Measurements from ENCODE around the gene SEBOX.

Gene SEBOX

DNA sequence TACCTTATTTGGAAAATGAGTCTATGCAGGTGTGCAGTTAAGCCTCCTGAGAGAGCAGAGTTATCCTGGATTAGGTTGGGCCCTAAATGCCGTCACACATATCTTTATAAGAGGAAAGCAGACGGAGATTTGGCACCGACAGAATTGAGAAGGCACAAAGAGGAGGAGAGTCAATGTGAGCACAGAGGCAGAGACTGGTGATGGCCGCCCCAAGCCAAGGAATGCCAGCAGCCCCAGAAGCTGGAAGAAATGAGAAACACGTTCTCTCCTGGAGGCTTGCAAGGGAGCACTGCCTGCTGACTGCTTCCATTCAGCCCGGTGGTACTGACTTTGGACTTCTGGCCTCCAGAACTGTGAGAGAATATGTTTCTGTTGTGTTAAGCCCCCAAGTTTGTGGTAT, 37.8 kb upstream of the SEBOX start:
- Histone ChIP-seq H3K4me3 (ENCODE audit: low read length) (no peak overlapping the region), H3K4me1 (ENCODE audit: control insufficient read depth, insufficient read depth, low read length) (peaks cover 30% of the 10 kb centered on the region), H3K36me3 (ENCODE audit: control insufficient read depth, insufficient read depth, low read length, severe bottlenecking) (peaks cover 17% of the 10 kb centered on the region), H3K9me3 (ENCODE audit: control insufficient read depth, low read length) (no peaks in the 10 kb centered on the region), H3K27me3 (replicated peaks; ENCODE audit: control insufficient read depth, insufficient read depth, low read length) (no peaks in the 10 kb centered on the region), H3K9ac (ENCODE audit: low read length) (no peak overlapping the region)
- DNase-seq (ENCODE audit: low read depth) = no peak

DNA sequence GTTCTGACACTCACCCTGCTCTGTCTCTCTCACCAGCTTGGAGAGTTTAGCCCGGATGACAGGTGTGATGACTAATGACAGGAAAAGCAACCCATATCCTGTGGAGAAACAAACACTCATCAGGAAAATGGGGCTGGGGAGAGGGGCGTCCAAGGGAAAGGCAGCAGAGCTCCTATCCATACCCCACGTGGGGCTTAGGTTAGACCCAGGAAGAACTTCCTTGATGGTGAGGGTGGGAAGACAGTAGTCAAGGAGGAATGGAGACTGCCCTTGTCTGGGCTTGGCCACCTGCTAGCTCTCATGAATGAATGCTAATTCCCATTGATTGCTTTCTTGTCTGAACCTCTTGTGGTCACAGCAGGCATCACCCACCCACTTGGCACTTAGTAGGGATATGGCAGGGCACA, 37.2 kb upstream of the SEBOX start:
- H3K4me3 ChIP-seq (ENCODE audit: low read length) = no peak overlapping the region
- peaks cover 17% of the 10 kb centered on the region for H3K36me3 ChIP-seq (ENCODE audit: control insufficient read depth, insufficient read depth, low read length, severe bottlenecking)
- DNase-seq (ENCODE audit: low read depth) = no peak
- H3K27me3 ChIP-seq (replicated peaks; ENCODE audit: control insufficient read depth, insufficient read depth, low read length) = no peaks in the 10 kb centered on the region
- H3K9me3 ChIP-seq (ENCODE audit: control insufficient read depth, low read length) = no peaks in the 10 kb centered on the region
- H3K4me1 ChIP-seq (ENCODE audit: control insufficient read depth, insufficient read depth, low read length) = peaks cover 36% of the 10 kb centered on the region
- H3K9ac ChIP-seq (ENCODE audit: low read length) = no peak overlapping the region

DNA sequence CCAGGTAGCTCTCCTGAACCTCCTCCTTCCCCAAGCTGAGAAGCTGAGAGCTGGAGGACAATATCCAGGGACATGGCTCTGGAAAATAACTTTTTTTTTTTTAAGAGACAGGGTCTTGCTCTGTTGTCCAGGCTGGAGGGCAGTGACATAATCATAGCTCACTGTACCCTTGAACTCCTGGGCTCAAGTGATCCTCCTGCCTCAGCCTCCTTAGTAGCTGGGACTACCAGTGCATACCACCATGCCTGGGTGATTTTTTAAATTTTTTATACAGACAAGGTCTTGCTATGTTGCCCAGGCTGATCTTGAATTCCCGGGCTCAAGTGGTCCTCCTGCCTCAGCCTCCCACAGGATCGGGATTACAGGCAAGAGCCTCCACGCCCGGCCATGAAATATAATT, 34.8 kb upstream of the SEBOX start:
- Histone ChIP-seq H3K9me3 (ENCODE audit: control insufficient read depth, low read length) (no peaks in the 10 kb centered on the region), H3K36me3 (ENCODE audit: control insufficient read depth, insufficient read depth, low read length, severe bottlenecking) (peaks cover 17% of the 10 kb centered on the region), H3K27me3 (replicated peaks; ENCODE audit: control insufficient read depth, insufficient read depth, low read length) (no peaks in the 10 kb centered on the region), H3K9ac (ENCODE audit: low read length) (no peak overlapping the region), H3K4me3 (ENCODE audit: low read length) (no peak overlapping the region), H3K4me1 (ENCODE audit: control insufficient read depth, insufficient read depth, low read length) (peaks cover 39% of the 10 kb centered on the region)
- DNase-seq (ENCODE audit: low read depth) = no peak

DNA sequence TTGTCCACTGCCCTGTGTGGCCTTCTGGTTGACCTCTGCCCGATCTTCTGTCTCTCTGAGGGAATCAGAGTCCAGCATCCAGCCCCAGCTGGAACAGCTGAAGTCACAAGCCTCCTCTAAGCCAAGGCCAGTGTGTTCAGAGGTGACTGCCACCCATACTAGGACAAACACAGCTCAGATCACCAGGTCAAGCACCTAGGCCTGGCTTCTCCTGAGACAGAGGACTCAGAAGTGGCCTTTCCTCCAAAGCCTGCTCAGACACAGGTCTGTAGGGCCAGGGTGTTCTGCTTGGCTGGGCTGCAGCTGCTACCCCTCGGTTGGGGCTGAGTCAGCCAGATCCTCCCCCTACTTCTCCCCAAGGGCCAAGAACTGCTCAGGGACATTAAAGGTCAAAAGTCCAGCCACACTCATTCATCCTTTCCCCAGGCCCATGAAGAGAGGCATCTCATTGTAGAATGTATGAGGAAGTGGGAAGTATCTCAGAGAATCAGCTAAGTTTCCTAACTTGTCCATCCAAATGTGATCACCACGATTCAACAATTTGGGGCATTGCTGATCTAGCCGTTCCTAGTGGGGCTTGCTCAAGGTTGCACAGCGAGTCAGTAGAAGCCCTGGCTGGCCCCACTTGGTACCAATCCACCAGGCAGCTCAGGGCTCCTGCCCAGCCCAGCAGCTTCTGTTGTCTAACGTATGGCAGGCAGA, 33.4 kb upstream of the SEBOX start:
- DNase-seq (ENCODE audit: low read depth) = peak; percentile 10
- no peaks in the 10 kb centered on the region for H3K27me3 ChIP-seq (replicated peaks; ENCODE audit: control insufficient read depth, insufficient read depth, low read length)
- H3K4me1 ChIP-seq (ENCODE audit: control insufficient read depth, insufficient read depth, low read length) = peaks cover 44% of the 10 kb centered on the region
- H3K36me3 ChIP-seq (ENCODE audit: control insufficient read depth, insufficient read depth, low read length, severe bottlenecking) = peaks cover 17% of the 10 kb centered on the region
- no peaks in the 10 kb centered on the region for H3K9me3 ChIP-seq (ENCODE audit: control insufficient read depth, low read length)
- H3K4me3 ChIP-seq (ENCODE audit: low read length) = no peak overlapping the region
- H3K9ac ChIP-seq (ENCODE audit: low read length) = no peak overlapping the region

DNA sequence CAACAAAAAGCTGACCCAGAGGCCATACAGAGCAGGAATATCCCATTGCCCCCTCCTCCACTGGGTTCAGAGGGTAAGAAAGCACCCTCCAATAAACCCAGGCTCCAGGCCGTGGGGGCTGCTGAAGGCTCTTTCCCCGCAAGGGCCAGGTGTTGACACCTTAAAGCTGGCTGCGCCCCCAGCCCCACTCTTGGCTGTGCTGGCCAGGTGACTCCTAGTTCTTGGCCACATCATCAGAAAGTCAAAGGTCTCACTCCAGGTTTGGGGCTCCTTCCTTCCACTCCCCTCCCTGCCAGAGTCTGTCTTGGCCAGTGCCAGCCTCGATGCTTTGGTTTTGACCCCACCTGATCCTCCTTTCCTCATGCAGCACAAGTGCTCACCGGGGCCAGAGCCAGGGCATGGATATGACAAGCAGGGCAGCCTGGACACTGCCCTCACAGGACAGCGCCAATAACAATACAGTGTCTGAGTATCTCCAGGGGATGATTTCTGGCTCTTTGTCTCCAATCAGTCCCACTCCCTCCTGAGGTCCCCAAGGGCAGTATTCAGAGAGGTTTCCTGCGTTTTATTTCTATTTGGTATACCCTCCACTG, 32.8 kb upstream of the SEBOX start:
- Histone ChIP-seq H3K36me3 (ENCODE audit: control insufficient read depth, insufficient read depth, low read length, severe bottlenecking) (peaks cover 17% of the 10 kb centered on the region), H3K27me3 (replicated peaks; ENCODE audit: control insufficient read depth, insufficient read depth, low read length) (no peaks in the 10 kb centered on the region), H3K9me3 (ENCODE audit: control insufficient read depth, low read length) (no peaks in the 10 kb centered on the region), H3K4me3 (ENCODE audit: low read length) (no peak overlapping the region), H3K9ac (ENCODE audit: low read length) (no peak overlapping the region), H3K4me1 (ENCODE audit: control insufficient read depth, insufficient read depth, low read length) (peaks cover 46% of the 10 kb centered on the region)
- DNase-seq (ENCODE audit: low read depth) = no peak

DNA sequence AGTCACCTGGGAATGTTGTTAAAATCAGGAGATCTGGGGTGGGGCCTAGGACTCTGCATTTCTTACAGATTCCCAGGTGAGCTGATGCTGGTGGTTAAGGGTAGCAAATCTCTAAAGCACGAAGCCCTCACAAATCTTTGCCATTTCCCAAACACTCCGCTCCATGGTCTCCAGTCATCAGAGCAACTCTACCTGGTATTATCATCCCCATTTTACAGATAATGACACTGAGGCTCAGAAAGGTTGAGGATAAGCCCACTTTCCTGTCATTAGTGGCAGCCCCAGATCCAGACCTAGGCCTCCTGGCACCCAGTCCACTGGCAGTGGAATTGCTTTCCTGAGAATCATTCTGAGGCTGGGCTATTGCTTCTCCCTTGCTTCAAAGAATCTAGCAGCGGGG, 32.3 kb upstream of the SEBOX start:
- no peak overlapping the region for H3K9ac ChIP-seq (ENCODE audit: low read length)
- no peak for DNase-seq (ENCODE audit: low read depth)
- H3K4me3 ChIP-seq (ENCODE audit: low read length) = no peak overlapping the region
- no peaks in the 10 kb centered on the region for H3K27me3 ChIP-seq (replicated peaks; ENCODE audit: control insufficient read depth, insufficient read depth, low read length)
- peaks cover 49% of the 10 kb centered on the region for H3K4me1 ChIP-seq (ENCODE audit: control insufficient read depth, insufficient read depth, low read length)
- H3K36me3 ChIP-seq (ENCODE audit: control insufficient read depth, insufficient read depth, low read length, severe bottlenecking) = peaks cover 13% of the 10 kb centered on the region
- no peaks in the 10 kb centered on the region for H3K9me3 ChIP-seq (ENCODE audit: control insufficient read depth, low read length)

DNA sequence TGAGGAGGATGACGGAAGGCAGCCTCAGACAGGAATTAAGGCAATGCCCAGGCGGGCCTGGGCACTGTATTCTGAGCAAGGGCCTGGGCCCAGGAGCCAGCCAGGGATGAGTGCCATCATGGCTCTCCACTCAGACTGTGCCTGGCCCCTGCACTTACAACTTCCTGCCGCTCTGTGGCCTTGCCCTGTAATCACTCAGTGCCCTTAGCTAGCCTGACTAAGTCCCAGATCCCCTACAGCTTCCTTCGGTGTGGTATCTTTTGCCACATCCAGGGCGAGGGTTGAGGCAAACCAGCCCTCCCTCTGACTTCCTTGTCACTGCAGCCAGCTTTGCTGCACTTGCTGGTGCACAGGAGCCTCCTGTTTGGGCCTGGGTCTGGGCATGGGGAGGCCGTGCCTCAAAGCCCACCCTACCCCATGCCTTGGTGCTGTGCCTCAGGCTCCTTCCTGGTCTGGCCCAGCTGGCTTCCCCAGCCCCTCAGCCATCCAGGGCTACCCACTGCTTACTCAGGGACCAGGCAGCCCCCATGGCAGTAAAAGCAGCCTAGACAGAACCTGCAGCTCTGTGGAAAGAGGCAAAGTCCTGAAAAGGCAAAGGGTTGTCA, 31.7 kb upstream of the SEBOX start:
- DNase-seq (ENCODE audit: low read depth) = no peak
- Histone ChIP-seq H3K4me1 (ENCODE audit: control insufficient read depth, insufficient read depth, low read length) (peaks cover 49% of the 10 kb centered on the region), H3K36me3 (ENCODE audit: control insufficient read depth, insufficient read depth, low read length, severe bottlenecking) (peaks cover 8% of the 10 kb centered on the region), H3K4me3 (ENCODE audit: low read length) (no peak overlapping the region), H3K9me3 (ENCODE audit: control insufficient read depth, low read length) (no peaks in the 10 kb centered on the region), H3K27me3 (replicated peaks; ENCODE audit: control insufficient read depth, insufficient read depth, low read length) (no peaks in the 10 kb centered on the region), H3K9ac (ENCODE audit: low read length) (no peak overlapping the region)

DNA sequence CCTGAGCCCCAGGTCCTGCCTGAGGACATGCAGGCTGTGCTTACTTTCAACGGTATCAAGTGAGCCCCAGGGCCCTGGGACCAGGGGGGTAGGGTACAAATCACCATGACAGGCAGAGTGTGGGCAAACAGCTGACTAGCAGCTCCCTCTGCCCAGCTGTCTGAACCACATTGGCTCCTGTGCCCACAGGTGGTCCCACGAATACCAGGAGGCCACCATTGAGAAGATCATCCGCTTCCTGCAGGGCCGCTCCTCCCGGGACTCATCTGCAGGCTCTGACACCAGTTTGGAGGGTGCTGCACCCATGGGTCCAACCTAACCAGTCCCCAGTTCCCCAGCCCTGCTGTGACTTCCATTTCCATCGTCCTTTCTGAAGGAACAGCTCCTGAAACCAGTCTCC, 31.0 kb upstream of the SEBOX start:
- H3K27me3 ChIP-seq (replicated peaks; ENCODE audit: control insufficient read depth, insufficient read depth, low read length) = no peaks in the 10 kb centered on the region
- peaks cover 4% of the 10 kb centered on the region for H3K36me3 ChIP-seq (ENCODE audit: control insufficient read depth, insufficient read depth, low read length, severe bottlenecking)
- H3K9me3 ChIP-seq (ENCODE audit: control insufficient read depth, low read length) = no peaks in the 10 kb centered on the region
- no peak for DNase-seq (ENCODE audit: low read depth)
- peaks cover 49% of the 10 kb centered on the region for H3K4me1 ChIP-seq (ENCODE audit: control insufficient read depth, insufficient read depth, low read length)
- H3K9ac ChIP-seq (ENCODE audit: low read length) = no peak overlapping the region
- H3K4me3 ChIP-seq (ENCODE audit: low read length) = no peak overlapping the region

DNA sequence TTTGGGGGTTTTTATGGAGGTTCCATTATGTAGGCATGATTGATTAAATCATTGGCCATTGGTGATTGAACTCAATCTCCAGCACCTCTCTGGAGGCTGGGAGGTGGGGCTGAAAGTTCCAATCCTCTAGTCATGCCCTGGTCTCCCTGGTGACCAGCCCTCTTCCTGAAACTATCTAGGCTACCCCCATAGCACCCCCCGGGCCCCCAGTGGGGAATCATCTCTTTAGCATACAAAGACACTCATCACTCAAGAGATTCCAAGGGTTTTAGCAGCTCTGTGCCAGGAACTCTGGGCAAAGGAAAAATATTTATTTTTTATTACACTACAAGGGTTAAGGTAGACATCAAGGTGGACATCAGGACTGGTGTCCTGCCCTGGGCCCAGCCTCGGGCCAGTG, 30.4 kb upstream of the SEBOX start:
- H3K4me1 ChIP-seq (ENCODE audit: control insufficient read depth, insufficient read depth, low read length) = peaks cover 49% of the 10 kb centered on the region
- DNase-seq (ENCODE audit: low read depth) = no peak

DNA sequence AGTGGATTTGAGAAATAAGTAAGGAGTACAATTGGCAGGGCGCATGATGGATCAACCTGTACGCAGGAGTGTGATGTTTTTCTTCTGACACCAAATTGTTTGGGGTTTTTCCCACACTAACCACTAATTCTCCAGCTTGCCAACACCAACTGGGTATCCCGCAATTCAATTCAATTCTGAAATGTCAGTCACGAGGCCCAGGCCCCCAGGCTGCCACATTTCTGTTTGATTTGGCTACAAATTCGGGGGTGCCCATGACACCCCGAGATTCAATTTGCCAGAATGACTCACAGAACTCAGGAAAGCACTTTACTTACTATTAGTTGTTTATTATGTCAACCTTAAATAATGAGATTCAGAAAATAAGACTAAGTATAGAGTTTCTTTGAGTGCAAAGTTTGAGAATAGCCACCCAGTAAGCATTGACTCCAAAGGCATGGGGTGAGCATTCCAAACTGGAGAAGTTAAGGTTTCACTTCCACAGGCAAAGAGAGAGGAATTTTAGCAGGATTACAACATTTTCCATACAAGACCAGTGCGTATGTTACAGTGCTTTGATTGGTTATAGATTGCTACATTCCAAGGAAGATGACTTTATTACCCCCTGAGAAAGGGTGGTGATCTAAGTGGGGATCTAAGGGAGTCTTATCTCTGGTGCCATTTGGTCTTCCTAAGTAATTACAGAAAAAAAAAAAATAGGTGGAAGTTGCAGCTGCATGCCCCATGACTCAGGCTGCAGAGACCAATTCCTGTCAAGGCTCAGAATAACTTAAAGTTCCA, 29.5 kb upstream of the SEBOX start:
- Histone ChIP-seq H3K9ac (ENCODE audit: low read length) (no peak overlapping the region), H3K27me3 (replicated peaks; ENCODE audit: control insufficient read depth, insufficient read depth, low read length) (no peaks in the 10 kb centered on the region), H3K9me3 (ENCODE audit: control insufficient read depth, low read length) (no peaks in the 10 kb centered on the region), H3K36me3 (ENCODE audit: control insufficient read depth, insufficient read depth, low read length, severe bottlenecking) (peaks cover 8% of the 10 kb centered on the region), H3K4me3 (ENCODE audit: low read length) (no peak overlapping the region), H3K4me1 (ENCODE audit: control insufficient read depth, insufficient read depth, low read length) (peaks cover 49% of the 10 kb centered on the region)
- DNase-seq (ENCODE audit: low read depth) = peak; percentile 48

More for the DNA sequence above, 30.4 kb upstream of the SEBOX start:
- Histone ChIP-seq H3K4me3 (ENCODE audit: low read length) (no peak overlapping the region), H3K27me3 (replicated peaks; ENCODE audit: control insufficient read depth, insufficient read depth, low read length) (no peaks in the 10 kb centered on the region), H3K36me3 (ENCODE audit: control insufficient read depth, insufficient read depth, low read length, severe bottlenecking) (peaks cover 4% of the 10 kb centered on the region), H3K9me3 (ENCODE audit: control insufficient read depth, low read length) (no peaks in the 10 kb centered on the region), H3K9ac (ENCODE audit: low read length) (no peak overlapping the region)

DNA sequence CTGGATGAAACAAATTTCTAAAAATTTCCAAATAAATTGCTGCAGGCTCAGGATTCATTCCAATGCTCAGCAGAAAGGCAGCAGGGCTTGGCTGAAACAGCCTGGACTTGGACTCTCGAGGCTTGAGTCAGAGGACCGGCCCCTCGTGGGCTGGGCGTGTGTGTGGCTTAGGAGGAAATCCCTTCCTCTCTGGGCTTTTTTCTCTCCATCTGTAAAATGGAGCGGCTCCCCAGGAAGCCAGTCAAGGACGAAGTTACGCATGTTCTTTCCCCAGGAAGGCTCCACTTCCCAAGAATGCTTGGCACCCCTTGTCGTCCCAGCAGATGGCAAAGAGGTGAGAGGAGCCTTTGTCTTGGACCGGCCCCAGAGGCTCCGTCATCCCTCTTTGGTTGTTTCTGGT, 27.5 kb upstream of the SEBOX start:
- Histone ChIP-seq H3K27me3 (replicated peaks; ENCODE audit: control insufficient read depth, insufficient read depth, low read length) (no peaks in the 10 kb centered on the region), H3K4me1 (ENCODE audit: control insufficient read depth, insufficient read depth, low read length) (peaks cover 31% of the 10 kb centered on the region), H3K9me3 (ENCODE audit: control insufficient read depth, low read length) (no peaks in the 10 kb centered on the region), H3K9ac (ENCODE audit: low read length) (no peak overlapping the region), H3K4me3 (ENCODE audit: low read length) (no peak overlapping the region), H3K36me3 (ENCODE audit: control insufficient read depth, insufficient read depth, low read length, severe bottlenecking) (peaks cover 8% of the 10 kb centered on the region)
- no peak for DNase-seq (ENCODE audit: low read depth)
